NCI-H460 (cell line): ENCODE measurements around the gene GSC2. TPM values are rescaled to one million over a fixed set of nuclear protein-coding genes. Genes with fewer than 3 reads are reported as not detected.

ENCODE experiments used
- DNase-seq: peaks from one replicate; pipeline ENCODE4 v3.0.0-alpha.2; 2016; ENCODE audit warnings: low read depth; ENCODE audit errors: extremely low read depth
- total RNA-seq: library from RNA; depleted of rRNA; stranded (reverse); fragments of >200 nt; shearing (Covaris generic); gene quantifications from 2 replicates; pipeline ENCODE4 v1.2.3, GENCODE V29; 2014

Gene GSC2
- total RNA-seq, 1 experiment from 2014 or later: not detected

- DNase-seq: no peak
Observed at GRCh38 chr22:19123936-19124335, 26.2 kb downstream of the GSC2 start.

GRCh38 chr22:19122752-19123492 lies 27.2 kb downstream of the GSC2 start:
- no peak for DNase-seq

DNA sequence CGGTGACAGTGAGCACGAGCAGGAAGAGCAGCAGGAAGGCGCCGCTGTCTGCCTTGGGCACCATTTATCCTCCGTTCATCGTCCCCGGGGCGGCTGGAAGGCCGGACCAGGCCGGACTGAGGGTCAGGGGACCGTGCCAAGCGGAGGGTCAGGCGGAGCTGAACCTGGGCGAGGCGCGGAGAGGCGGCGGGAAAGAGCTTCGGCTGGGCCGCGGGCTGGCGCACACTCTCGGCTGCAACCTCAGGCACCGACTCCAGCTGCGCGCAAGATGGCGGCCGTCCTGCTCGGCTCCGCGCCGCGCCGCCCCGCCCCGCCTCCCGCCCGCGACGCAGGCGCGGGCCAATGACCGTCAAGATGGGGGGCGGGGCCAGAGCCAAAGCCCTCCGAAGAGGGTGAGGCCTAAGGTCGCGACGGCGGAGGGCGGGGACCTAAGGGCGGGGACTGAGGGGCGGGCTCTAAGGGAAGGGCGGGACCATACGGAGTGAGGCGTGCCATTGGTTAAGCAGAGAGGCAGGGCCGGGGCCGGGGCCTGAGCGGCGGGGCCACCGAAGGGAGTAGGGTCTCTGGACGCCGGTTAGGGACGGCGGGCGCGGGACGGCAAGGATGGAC lies 27.8 kb downstream of the GSC2 start, which contains the start of gene DGCR2:
Gene DGCR2 (minus strand): TSS at position 270 of the 609 bp plus-strand sequence. CDS start 206 bp downstream, at position 64.
- peak; percentile 91 for DNase-seq

GRCh38 chr22:19121631-19122142 lies 28.4 kb downstream of the GSC2 start:
- DNase-seq: peak; percentile 9

GRCh38 chr22:19120829-19121630 lies 29.1 kb downstream of the GSC2 start:
- DNase-seq: peak; percentile 8

- DNase-seq: no peak
Observed at GRCh38 chr22:19119949-19120348, 30.1 kb downstream of the GSC2 start.

GRCh38 chr22:19118329-19118880 lies 31.7 kb downstream of the GSC2 start:
- no peak for DNase-seq

- no peak for DNase-seq
Observed at GRCh38 chr22:19117111-19117512, 33.0 kb downstream of the GSC2 start.

DNA sequence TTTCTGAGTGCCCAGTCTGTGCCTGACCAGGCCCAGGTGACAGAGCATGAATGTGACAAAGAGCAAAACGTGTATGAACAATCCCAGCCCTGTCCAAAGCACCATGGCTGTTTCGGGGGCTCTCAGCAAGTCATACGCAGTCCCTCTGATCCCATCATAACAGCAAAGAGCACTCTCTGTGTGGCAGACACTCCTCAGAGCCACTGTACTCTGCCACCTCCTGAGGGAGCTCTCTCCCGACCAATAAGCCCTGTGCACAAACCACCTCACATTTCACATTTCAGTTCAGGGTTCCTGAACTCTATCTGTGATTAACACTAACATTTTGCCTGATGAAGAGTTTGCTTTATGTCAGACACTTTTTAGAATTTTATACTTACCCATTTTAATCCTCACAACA lies 34.5 kb downstream of the GSC2 start:
- DNase-seq: no peak

GRCh38 chr22:19114984-19115552 lies 35.0 kb downstream of the GSC2 start:
- DNase-seq: no peak

DNA sequence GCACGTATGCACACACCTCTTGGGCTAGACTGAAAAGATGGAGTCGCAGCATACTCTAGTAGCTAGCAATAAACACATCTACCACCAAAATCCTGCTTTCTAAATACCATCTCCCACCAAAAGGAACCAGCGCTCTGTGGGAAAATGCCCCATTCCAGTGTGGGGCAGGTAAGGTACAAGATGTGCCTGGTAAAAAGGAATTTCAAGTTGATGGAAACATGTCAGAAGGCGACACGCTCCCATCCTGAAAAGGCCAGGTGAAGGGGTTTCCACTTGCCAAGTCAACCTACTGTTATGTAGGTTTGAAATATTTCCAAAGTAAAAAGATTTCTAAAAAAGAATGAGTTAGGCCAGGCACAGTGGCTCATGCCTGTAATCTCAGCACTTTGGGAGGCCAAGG lies 36.7 kb downstream of the GSC2 start:
- no peak for DNase-seq

DNA sequence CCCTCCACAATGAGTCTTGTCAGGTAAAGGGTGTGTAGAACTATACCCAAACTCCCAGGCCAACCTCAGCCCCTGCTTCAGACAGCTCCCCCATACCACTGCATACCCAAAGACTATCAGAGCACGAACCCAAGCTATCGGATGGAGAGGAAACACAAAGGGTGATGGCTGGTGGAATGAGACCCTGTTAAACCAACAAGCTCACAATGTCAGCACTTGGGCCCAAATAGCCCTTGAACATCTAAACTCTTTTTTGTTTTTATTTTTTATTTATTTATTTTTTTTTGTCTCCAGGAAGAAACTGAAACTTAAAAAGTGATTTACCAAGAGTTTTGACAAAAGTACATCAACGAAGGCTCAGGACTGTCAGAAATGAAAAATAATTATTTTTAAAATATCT lies 38.5 kb downstream of the GSC2 start:
- DNase-seq: no peak

DNA sequence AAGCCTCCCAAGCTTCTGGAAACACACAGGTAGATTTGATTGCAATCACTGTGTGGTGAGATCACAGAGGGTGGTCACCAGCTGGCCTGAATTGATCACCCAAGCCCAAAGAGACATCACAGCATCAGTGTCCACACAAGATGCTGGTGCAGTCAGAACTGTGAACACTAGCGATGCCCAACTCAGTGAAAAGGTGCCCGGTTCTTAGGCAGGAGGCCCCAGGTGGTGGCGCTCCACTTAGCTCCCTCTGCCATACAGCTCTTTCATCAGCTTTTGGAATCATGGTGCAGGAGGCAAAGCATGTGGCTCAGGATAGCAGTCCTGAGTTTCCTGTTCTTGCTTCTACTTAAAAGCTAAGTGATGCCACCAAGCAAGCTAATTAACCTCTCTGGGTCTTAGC lies 39.0 kb downstream of the GSC2 start:
- DNase-seq: no peak

DNA sequence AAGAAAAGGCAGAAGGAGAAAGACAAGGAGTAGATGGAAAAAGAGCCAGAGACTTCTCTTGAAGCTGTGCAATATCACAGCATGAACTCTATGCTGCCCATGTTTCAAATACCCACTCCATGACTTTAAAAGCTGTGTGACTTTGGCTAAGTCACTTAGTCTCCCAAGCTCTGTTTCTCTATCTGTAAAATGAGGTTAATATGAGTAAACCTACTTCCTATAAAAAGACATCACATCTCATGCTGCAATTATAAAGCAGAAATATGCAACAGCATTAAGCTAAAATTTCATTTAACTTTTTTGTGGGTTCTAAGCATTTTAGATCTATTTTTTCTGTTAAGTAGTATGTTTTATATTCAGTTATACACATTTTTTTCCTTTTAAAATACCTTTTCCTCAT lies 39.4 kb downstream of the GSC2 start:
- DNase-seq: no peak

DNA sequence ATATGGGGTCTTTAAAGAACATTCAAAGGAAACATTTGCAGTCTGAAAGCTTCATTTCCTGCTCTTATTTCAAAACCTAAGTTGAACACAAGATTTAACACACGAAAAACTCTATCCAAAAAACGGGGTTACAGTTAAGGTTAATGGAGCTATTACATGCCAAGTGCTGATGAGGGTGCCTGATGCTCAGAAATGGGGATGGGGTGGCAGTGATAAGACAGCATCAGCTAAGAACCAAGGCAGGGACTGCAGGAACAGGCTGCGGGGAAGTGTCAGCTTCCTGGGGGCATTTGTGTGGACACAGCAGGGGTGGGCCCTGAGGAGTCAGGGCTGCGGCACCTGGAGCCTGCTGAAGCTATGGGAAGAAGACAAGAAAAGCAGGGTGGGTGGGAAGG lies 40.0 kb downstream of the GSC2 start:
- DNase-seq: no peak

DNA sequence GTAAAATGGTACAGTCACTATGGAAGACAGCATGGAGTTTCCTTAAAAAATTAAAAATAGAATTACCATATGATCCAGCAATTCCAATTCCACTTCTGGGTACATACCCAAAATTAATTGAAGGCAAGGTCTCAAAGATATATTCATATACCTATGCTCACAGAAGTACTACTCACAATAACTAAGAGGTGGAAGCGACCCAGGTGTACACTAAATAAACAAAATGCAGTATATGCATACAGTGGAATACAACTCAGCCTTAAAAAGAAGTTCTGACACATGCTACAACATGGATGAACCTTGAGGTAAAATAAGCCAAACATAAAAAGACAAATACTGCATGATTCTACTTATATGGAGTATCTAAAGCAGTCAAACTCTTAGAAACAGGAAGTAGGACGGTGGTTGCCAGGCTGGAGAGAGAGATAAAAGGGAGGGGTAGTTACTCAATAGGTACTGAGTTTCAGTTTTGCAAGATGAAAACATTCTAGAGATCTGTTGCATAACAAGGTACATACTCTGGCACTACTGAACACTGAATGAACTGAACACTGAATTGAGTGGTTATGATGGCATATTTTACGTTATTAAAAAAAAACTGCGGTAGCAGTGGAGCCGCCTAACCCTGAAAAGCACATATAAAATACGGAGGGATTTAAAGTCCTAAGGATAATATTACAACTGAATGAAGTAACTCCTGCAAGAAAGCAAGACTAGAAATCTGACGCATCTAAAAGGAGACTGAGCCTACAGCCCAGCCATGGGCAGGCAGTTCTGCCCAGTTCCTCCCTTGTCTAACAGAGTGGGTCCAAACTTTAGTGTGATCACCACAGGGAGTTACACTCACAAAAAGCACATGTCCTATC lies 40.7 kb downstream of the GSC2 start:
- DNase-seq: no peak

GRCh38 chr22:19108807-19109197 lies 41.3 kb downstream of the GSC2 start:
- DNase-seq: no peak

DNA sequence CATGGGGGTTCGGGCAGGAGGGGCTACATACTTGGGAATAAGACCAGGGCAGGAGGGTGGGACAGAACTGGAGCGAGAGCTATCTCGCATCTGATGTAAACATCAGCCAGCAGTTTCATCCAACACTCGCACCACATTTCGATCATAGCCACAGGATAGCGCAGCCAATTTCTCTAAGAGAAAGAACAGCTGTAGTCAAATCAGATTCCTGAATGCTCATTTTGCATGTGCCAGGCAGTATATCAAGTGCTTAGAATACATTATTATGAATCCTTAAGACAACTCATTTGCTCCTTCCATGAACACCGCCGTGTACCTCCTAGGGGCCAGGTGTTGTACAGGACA lies 42.4 kb downstream of the GSC2 start:
- no peak for DNase-seq

DNA sequence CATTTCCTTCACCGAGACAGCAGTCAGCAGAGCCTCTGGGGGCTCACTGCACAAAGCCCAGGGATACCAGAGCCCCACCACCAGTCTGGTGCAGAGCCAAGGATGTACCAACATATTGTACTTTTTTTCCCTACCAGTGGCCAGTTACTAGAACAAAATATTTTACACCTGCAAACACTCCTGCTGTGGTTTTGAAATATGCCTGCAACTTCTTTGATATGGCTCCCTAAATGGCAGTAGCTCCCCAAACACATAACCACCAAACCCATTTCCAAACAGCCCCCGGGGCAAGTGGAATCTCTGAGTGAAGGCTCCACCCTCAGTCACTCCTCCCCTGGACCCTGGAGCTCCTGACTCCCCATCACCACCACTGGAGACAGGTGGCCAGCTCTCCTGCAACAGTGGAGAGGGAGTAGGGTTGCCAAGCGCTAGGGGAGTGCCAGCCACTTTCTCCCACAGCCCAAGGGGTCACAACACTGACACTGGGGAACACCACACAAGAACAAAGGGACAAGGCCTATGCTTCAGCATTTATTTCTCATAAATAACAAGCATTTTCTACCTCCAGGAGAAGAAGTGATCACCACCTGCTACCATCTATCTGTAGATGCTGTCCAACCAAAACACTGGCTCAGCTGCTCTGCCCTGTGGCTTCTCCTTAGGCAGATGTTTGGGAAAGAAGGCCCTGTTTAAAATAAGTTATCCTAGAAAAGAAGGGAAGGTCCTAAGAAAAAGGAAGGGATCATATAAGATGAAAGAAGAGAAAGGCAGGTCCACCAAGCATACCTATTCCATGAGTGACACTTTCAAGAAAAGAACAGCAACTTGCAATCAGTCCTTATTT lies 43.0 kb downstream of the GSC2 start:
- no peak for DNase-seq
